ENCODE data around the gene IL23A.
"Not testable (repeated sequence)": the region's sequence is repeated elsewhere in the genome, so short reads cannot be mapped to it uniquely, and the experiment has no call there.

GRCh38 chr12:56335527-56335926, 3.2 kb upstream of the IL23A start:
- not testable (repeated sequence) for TF ChIP-seq POLR2A, CTCF (IDR thresholded peaks at IDR 0.05)

Measured in gastroesophageal sphincter (tissue), 3 donors.